Measurements from ENCODE around the gene ADGRF3. TPM values are rescaled to one million over a fixed set of nuclear protein-coding genes. Genes with fewer than 3 reads are reported as not detected.

The ADGRF3 gene
- total and polyA plus RNA-seq, 2 of the 8 experiments (the other 6 are each of a cell fraction or from before 2014, with no cell fraction given): 0.54 to 0.69 TPM

- no peak for TF ChIP-seq CHD7 (IDR thresholded peaks at IDR 0.05; ENCODE audit: insufficient replicate concordance, low read length)
- TF ChIP-seq PHF8 (conservative IDR thresholded peaks at IDR 0.05; ENCODE audit: low read depth, low read length): no peak
- no peak for TF ChIP-seq GABPA (IDR thresholded peaks at IDR 0.05; ENCODE audit: borderline replicate concordance, insufficient read depth, low read length)
- TF ChIP-seq BCL11A (IDR thresholded peaks at IDR 0.05; ENCODE audit: low read depth in 2 of 2, low read length in 2 of 2): no peak
- TF ChIP-seq SP4 (IDR thresholded peaks at IDR 0.05; ENCODE audit: low read length): no peak
- no peak for TF ChIP-seq TEAD4 (IDR thresholded peaks at IDR 0.05; ENCODE audit: low read depth, low read length)
- no peak for TF ChIP-seq SIRT6 (IDR thresholded peaks at IDR 0.05; ENCODE audit: low read length)
- no peak for TF ChIP-seq HDAC6 (IDR thresholded peaks at IDR 0.05; ENCODE audit: low read depth, low read length)
- no peak for TF ChIP-seq NANOG (IDR thresholded peaks at IDR 0.05; ENCODE audit: insufficient read depth, low read depth, low read length, poor library complexity, severe bottlenecking)
- no peak for TF ChIP-seq POU5F1 (IDR thresholded peaks at IDR 0.05; ENCODE audit: low read depth, low read length)
Observed at GRCh38 chr2:26387189-26387588, 40.6 kb upstream of the ADGRF3 start (continued).
